SU-DHL-6 (cell line): ENCODE data around the gene ABCC2.

Experiments
- H2AFZ ChIP-seq: fragments of 200-600 bp; sonication (generic); 2 replicates; pipeline ENCODE4 v1.6.1; 2014; ENCODE audit warnings: low read depth, mild to moderate bottlenecking, moderate library complexity, mixed read lengths, antibody characterized with exemption, low read length; ENCODE audit not compliant: severe bottlenecking
- H3F3A ChIP-seq: fragments of 200-600 bp; shearing (Covaris generic); 2 replicates; pipeline ENCODE4 v1.6.0; 2016; ENCODE audit warnings: antibody characterized with exemption, mild to moderate bottlenecking; ENCODE audit not compliant: insufficient read depth
- H3K27ac ChIP-seq: fragments of 200-600 bp; sonication (generic); 2 replicates; pipeline ENCODE4 v1.5.1; 2016; ENCODE audit warnings: low read depth, mild to moderate bottlenecking, low read length, moderate library complexity, mixed read lengths
- H3K27me3 ChIP-seq: fragments of 200-600 bp; sonication (generic), shearing (Covaris generic); 2 replicates; pipeline ENCODE4 v1.6.0; 2014; ENCODE audit warnings: mild to moderate bottlenecking, low read length
- H3K36me3 ChIP-seq: fragments of 200-600 bp; sonication (generic); 2 replicates; pipeline ENCODE4 v1.6.1; 2014; ENCODE audit warnings: mild to moderate bottlenecking, low read length, mixed read lengths
- H3K4me2 ChIP-seq: fragments of 300-600, 200-600 bp; shearing (Covaris generic), sonication (generic); 2 replicates; pipeline ENCODE4 v1.6.0; 2014; ENCODE audit warnings: low read length, low read depth, mild to moderate bottlenecking; ENCODE audit not compliant: poor library complexity, severe bottlenecking
- H3K4me3 ChIP-seq: fragments of 200-600 bp; sonication (generic); 2 replicates; pipeline ENCODE4 v1.5.1; 2014; ENCODE audit warnings: antibody characterized with exemption, low read length, mild to moderate bottlenecking, mixed read lengths; ENCODE audit not compliant: insufficient read depth, poor library complexity, severe bottlenecking
- H3K79me2 ChIP-seq: fragments of 200-600 bp; sonication (generic); 2 replicates; pipeline ENCODE4 v1.6.1; 2014; ENCODE audit warnings: mild to moderate bottlenecking, low read length, moderate library complexity; ENCODE audit not compliant: insufficient read depth
- H3K9ac ChIP-seq: fragments of 200-600 bp; sonication (generic); 2 replicates; pipeline ENCODE4 v1.7.0; 2014; ENCODE audit warnings: mild to moderate bottlenecking, low read length
- H3K9me2 ChIP-seq: fragments of 200-600 bp; sonication (generic); replicated peaks from 2 replicates; pipeline ENCODE4 v1.6.1; 2014; ENCODE audit warnings: low read length; ENCODE audit not compliant: insufficient read depth
- H3K9me3 ChIP-seq: fragments of 200-600 bp; sonication (generic); 2 replicates; pipeline ENCODE4 v1.6.1; 2014; ENCODE audit warnings: low read length, mixed read lengths; ENCODE audit not compliant: insufficient read depth
- H4K20me1 ChIP-seq: fragments of 200-600 bp; sonication (generic); 2 replicates; pipeline ENCODE4 v1.6.1; 2014; ENCODE audit warnings: low read depth, mild to moderate bottlenecking, antibody characterized with exemption, low read length, moderate library complexity, mixed read lengths
- EZH2phosphoT487 ChIP-seq: fragments of 200-600 bp; sonication (generic), shearing (Covaris generic); conservative IDR thresholded peaks from 2 replicates; pipeline ENCODE4 v1.6.1; 2018; ENCODE audit warnings: mild to moderate bottlenecking, antibody characterized with exemption, low read length, moderate library complexity, mixed read lengths
- TF ChIP-seq, protein P1 (sequence below): fragments of 200-600 bp; sonication (generic); IDR thresholded peaks from one replicate; pipeline ENCODE4 v1.5.1; 2017; ENCODE audit warnings: antibody characterized with exemption, mild to moderate bottlenecking, low read length, moderate library complexity; ENCODE audit not compliant: insufficient read depth, poor library complexity, severe bottlenecking

The ABCC2 gene

DNA sequence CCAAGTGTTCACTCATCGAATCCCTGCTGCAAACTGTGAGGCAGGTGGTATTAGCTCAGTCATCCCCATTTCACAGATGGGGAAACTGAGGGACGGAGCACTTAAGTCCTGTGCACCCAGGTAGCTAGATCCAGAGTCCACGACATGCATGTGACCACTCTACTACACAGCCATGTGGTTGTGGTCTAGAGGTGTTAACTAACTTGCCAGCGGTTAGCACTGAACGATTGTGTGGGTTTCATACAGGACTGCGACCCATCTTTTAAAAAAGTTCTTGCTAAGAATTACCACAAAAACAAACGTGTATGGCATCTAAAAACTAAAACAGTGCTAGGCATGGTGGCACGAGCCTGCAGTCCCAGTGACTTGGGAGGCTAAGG, 16.1 kb upstream of the ABCC2 start:
- no peaks in the 10 kb centered on the region for H3K9me3 ChIP-seq
- H3K79me2 ChIP-seq, result no peaks in the 10 kb centered on the region
- TF ChIP-seq, protein P1, sequence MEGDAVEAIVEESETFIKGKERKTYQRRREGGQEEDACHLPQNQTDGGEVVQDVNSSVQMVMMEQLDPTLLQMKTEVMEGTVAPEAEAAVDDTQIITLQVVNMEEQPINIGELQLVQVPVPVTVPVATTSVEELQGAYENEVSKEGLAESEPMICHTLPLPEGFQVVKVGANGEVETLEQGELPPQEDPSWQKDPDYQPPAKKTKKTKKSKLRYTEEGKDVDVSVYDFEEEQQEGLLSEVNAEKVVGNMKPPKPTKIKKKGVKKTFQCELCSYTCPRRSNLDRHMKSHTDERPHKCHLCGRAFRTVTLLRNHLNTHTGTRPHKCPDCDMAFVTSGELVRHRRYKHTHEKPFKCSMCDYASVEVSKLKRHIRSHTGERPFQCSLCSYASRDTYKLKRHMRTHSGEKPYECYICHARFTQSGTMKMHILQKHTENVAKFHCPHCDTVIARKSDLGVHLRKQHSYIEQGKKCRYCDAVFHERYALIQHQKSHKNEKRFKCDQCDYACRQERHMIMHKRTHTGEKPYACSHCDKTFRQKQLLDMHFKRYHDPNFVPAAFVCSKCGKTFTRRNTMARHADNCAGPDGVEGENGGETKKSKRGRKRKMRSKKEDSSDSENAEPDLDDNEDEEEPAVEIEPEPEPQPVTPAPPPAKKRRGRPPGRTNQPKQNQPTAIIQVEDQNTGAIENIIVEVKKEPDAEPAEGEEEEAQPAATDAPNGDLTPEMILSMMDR, result no peak
- no peak for TF ChIP-seq EZH2phosphoT487

DNA sequence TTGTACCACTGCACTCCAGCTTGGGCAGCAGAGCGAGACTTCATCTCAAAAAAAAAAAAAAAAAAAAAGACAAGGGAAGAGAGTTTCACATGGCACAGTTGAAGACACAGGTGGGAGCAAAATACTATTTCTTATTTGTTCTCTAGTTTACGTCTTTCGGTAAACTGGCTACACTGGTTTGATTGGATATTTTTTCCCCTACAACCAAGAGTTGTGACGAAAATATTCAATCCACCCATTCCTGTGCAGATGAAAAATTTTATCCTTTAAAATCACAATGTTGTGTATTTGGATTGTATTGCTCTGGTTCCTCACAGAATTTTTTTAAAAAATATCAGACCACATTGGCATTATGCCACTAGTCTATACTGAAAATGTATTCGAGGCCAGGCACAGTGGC, 14.5 kb upstream of the ABCC2 start:
- Histone ChIP-seq H3K4me3 (no peak overlapping the region), H3K9me2 (no peaks in the 10 kb centered on the region)

More for the DNA sequence above, 16.1 kb upstream of the ABCC2 start:
- Histone ChIP-seq H3K9me2 (no peaks in the 10 kb centered on the region), H3K9ac (no peak overlapping the region), H2AFZ (no peak overlapping the region), H3K27ac (no peak overlapping the region), H3K36me3 (0 out of 2 replicates have a peak, but pooled peaks cover 6% of the 10 kb centered on the region), H4K20me1 (no peaks in the 10 kb centered on the region), H3K27me3 (no peaks in the 10 kb centered on the region), H3K4me2 (no peak overlapping the region), H3F3A (peaks cover 6% of the 10 kb centered on the region; the same call in 1 of the 2 replicates), H3K4me3 (no peak overlapping the region)

DNA sequence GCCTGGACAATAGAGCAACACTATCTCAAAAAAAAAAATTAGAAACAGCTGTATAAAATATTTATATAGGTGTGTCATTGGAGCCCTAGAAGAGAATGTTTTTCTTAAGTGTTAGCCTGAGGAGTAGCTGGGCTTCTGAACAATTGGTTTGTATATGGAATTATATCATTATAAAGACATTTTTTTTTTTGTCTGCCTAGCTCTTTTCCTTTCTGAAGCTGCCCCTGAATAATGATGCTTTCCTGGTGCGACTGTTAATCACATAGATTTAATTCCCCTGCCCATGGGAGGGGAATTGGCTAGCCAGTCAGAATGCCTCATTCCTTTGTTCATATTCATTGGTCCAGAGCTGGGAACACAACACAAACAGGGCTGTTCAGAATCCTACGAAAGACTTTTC, 13.9 kb upstream of the ABCC2 start:
- 0 out of 2 replicates have a peak, but pooled peaks cover 3% of the 10 kb centered on the region for H3K36me3 ChIP-seq
- H3K4me3 ChIP-seq, result no peak overlapping the region
- peaks cover 2% of the 10 kb centered on the region; the same call in 1 of the 2 replicates for H3F3A ChIP-seq
- no peak overlapping the region for H2AFZ ChIP-seq
- no peaks in the 10 kb centered on the region for H3K9me2 ChIP-seq
- H3K27ac ChIP-seq, result no peak overlapping the region
- no peak overlapping the region for H3K4me2 ChIP-seq
- no peaks in the 10 kb centered on the region for H3K79me2 ChIP-seq
- TF ChIP-seq, protein P1, result no peak
- no peak for TF ChIP-seq EZH2phosphoT487
- H3K9ac ChIP-seq, result no peak overlapping the region
- no peaks in the 10 kb centered on the region for H3K27me3 ChIP-seq
- no peaks in the 10 kb centered on the region for H4K20me1 ChIP-seq
- no peaks in the 10 kb centered on the region for H3K9me3 ChIP-seq

More for the DNA sequence above, 14.5 kb upstream of the ABCC2 start:
- no peak overlapping the region for H3K9ac ChIP-seq
- no peak overlapping the region for H3K4me2 ChIP-seq
- no peak overlapping the region for H2AFZ ChIP-seq
- H3K27me3 ChIP-seq, result no peaks in the 10 kb centered on the region
- no peaks in the 10 kb centered on the region for H3K9me3 ChIP-seq
- H3F3A ChIP-seq, result peaks cover 6% of the 10 kb centered on the region; the same call in 1 of the 2 replicates
- H3K27ac ChIP-seq, result no peak overlapping the region
- H3K36me3 ChIP-seq, result 0 out of 2 replicates have a peak, but pooled peaks cover 6% of the 10 kb centered on the region
- H3K79me2 ChIP-seq, result no peaks in the 10 kb centered on the region
- H4K20me1 ChIP-seq, result no peaks in the 10 kb centered on the region
- TF ChIP-seq, protein P1, result no peak
- TF ChIP-seq EZH2phosphoT487, result no peak
